K562 (cell line): Measurements from ENCODE around the gene SDC1. TPM values are rescaled to one million over a fixed set of nuclear protein-coding genes. Genes with fewer than 3 reads are reported as not detected.

Experiments
- ATAC-seq: fragments of 200-7000 bp; cut with Tn5 transposase; 3 replicates; pipeline ENCODE4 v1.9.1; 2020; ENCODE audit warnings: moderate library complexity
- BruUV-seq: library from RNA; stranded (reverse); fragments of 400-500 nt; replicated peaks from 2 replicates; lab custom pipeline; 2021; lab: Mats Ljungman, UMichigan
- CTCF ChIA-PET: fragments of 300-600 bp; formaldehyde crosslinking; extraction: SDS; loops from one replicate; lab custom pipeline; 2021; ENCODE audit warnings: low intra/inter-chr PET ratio; lab: Yijun Ruan, JAX
- POLR2A ChIA-PET: fragments of 300-600, 350-650 bp; sonication (Branson Sonifier 250); formaldehyde crosslinking; extraction: SDS; loops from one replicate; lab custom pipeline; 2021; ENCODE audit warnings: antibody characterized with exemption, inconsistent platforms; lab: Yijun Ruan, JAX
- DNase-seq, 4 experiments: peaks; one replicate each; pipeline versions ENCODE4 v3.0.0 to v3.0.0-alpha.2; 2011 to 2018; ENCODE audit warnings: low spot score in 3 of 4, mixed read lengths in 3 of 4; ENCODE audit errors: extremely low read depth in 1 of 4
- FAIRE-seq: peaks from 2 replicates; lab custom pipeline; 2011; peaks lifted over from hg19 to GRCh38; lab: Jason Lieb, UNC
- H2AFZ ChIP-seq: 2 replicates; pipeline ENCODE4 v1.6.0; 2011; ENCODE audit warnings: low read depth, low read length, control low read depth, inconsistent platforms
- H3K27ac ChIP-seq: fragments of 200-600 bp; 3 replicates; pipeline ENCODE4 v1.8.0; 2011; ENCODE audit warnings: low read depth, mild to moderate bottlenecking, control low read depth, inconsistent platforms, low read length, moderate library complexity, mixed read lengths; ENCODE audit errors: extremely low read depth
- H3K27me3 ChIP-seq, 2 experiments: fragments of 300-600 bp in 1 of 2; 2 replicates in 1 of 2; 3 replicates in 1 of 2; pipeline versions ENCODE4 v1.6.0 to v1.8.0; 2011; ENCODE audit warnings: inconsistent platforms in 2 of 2, low read length in 2 of 2, mild to moderate bottlenecking in 1 of 2, mixed read lengths in 1 of 2, moderate library complexity in 1 of 2; ENCODE audit not compliant: control insufficient read depth in 2 of 2, insufficient read depth in 2 of 2
- H3K36me3 ChIP-seq: fragments of 300-600 bp; 3 replicates; pipeline ENCODE4 v1.8.0; 2011; ENCODE audit warnings: mild to moderate bottlenecking, low read length, inconsistent platforms; ENCODE audit not compliant: control insufficient read depth, insufficient read depth
- H3K4me1 ChIP-seq, 2 experiments: fragments of 200-600 bp in 1 of 2; replicated peaks in 1 of 2; 2 replicates in 1 of 2; 3 replicates in 1 of 2; pipeline versions ENCODE4 v1.5.1 to v1.8.0; 2011; ENCODE audit warnings: inconsistent platforms in 2 of 2, low read length in 2 of 2, mild to moderate bottlenecking in 1 of 2, mixed read lengths in 1 of 2, moderate library complexity in 1 of 2; ENCODE audit not compliant: control insufficient read depth in 2 of 2, insufficient read depth in 2 of 2
- H3K4me2 ChIP-seq: 2 replicates; pipeline ENCODE4 v1.6.1; 2011; ENCODE audit warnings: low read length, control low read depth, inconsistent platforms, mixed read lengths; ENCODE audit not compliant: insufficient read depth
- H3K4me3 ChIP-seq: fragments of 200-600 bp; sonication (generic), shearing (Covaris generic); 2 replicates; pipeline ENCODE4 v1.5.1; 2016; ENCODE audit warnings: control low read depth, inconsistent platforms
- H3K79me2 ChIP-seq: fragments of 200-600 bp; 3 replicates; pipeline ENCODE4 v1.8.0; 2011; ENCODE audit warnings: low read length, inconsistent platforms; ENCODE audit not compliant: control insufficient read depth, insufficient read depth
- H3K9ac ChIP-seq, 2 experiments: 2 replicates each; pipeline versions ENCODE4 v1.6.0 to v1.6.1; 2011; ENCODE audit warnings: low read depth in 2 of 2, low read length in 2 of 2, control low read depth in 1 of 2, inconsistent platforms in 1 of 2, mild to moderate bottlenecking in 1 of 2, mixed read lengths in 1 of 2; ENCODE audit not compliant: insufficient read depth in 1 of 2
- H3K9me1 ChIP-seq: one replicate; pipeline ENCODE4 v1.6.0; 2011; ENCODE audit warnings: inconsistent platforms, mild to moderate bottlenecking, low read length, moderate library complexity; ENCODE audit not compliant: control insufficient read depth, insufficient read depth
- H3K9me3 ChIP-seq: replicated peaks from 2 replicates; pipeline ENCODE4 v1.5.1; 2011; ENCODE audit warnings: low read depth, low read length, inconsistent platforms; ENCODE audit not compliant: control insufficient read depth, insufficient read depth
- H4K20me1 ChIP-seq: replicated peaks from 2 replicates; pipeline ENCODE4 v1.6.1; 2011; ENCODE audit warnings: low read length, inconsistent platforms, mixed read lengths; ENCODE audit not compliant: control insufficient read depth, insufficient read depth
- CBX8 ChIP-seq: fragments of 200-600 bp; sonication (generic); IDR thresholded peaks from 2 replicates; pipeline ENCODE4 v1.6.1; 2012; ENCODE audit warnings: borderline replicate concordance, mixed run types, low read depth, mild to moderate bottlenecking, moderate library complexity, mixed read lengths, low read length, control low read depth, inconsistent platforms; ENCODE audit not compliant: poor library complexity, severe bottlenecking; ENCODE audit errors: extremely low read depth
- CCNT2 ChIP-seq: IDR thresholded peaks from 2 replicates; pipeline ENCODE4 v1.6.1; 2011; ENCODE audit warnings: borderline replicate concordance, low read depth, mild to moderate bottlenecking, moderate library complexity, mixed read lengths, low read length; ENCODE audit not compliant: insufficient read length; ENCODE audit errors: extremely low read depth
- CTBP1 ChIP-seq: fragments of 450-650 bp; IDR thresholded peaks from 2 replicates; pipeline ENCODE4 v1.6.1; 2016; ENCODE audit warnings: borderline replicate concordance
- DDX20 ChIP-seq: fragments of 450-650 bp; IDR thresholded peaks from 2 replicates; pipeline ENCODE4 v1.6.1; 2016; ENCODE audit warnings: missing genetic modification characterization, low read depth, mild to moderate bottlenecking, missing compliant biosample characterization, moderate library complexity
- RNF2 ChIP-seq: sonication (generic); IDR thresholded peaks from 2 replicates; pipeline ENCODE4 v1.6.1; 2016
- SMAD4 ChIP-seq: fragments of 250-450 bp; sonication (Bioruptor Pico); conservative IDR thresholded peaks from 2 replicates; pipeline ENCODE4 v1.8.0; 2021; ENCODE audit warnings: inconsistent platforms, mild to moderate bottlenecking, moderate library complexity
- YY1 ChIP-seq, 3 experiments: IDR thresholded peaks; 2 replicates each; pipeline ENCODE4 v1.6.1; 2011; ENCODE audit warnings: low read length in 2 of 3, mild to moderate bottlenecking in 2 of 3, moderate library complexity in 2 of 3, borderline replicate concordance in 1 of 3, control low read depth in 1 of 3, low read depth in 1 of 3; ENCODE audit not compliant: insufficient read depth in 3 of 3, insufficient replicate concordance in 2 of 3, control insufficient read depth in 1 of 3, insufficient read length in 1 of 3; ENCODE audit errors: extremely low read depth in 1 of 3
- ZC3H11A ChIP-seq: IDR thresholded peaks from 2 replicates; pipeline ENCODE4 v1.6.1; 2012; ENCODE audit warnings: low read depth, low read length, improper control_type of control experiment
- ZC3H4 ChIP-seq: sonication (generic); formaldehyde crosslinking; IDR thresholded peaks from 2 replicates; pipeline ENCODE4 v1.9.0; 2021; ENCODE audit warnings: missing genetic modification reagents, borderline replicate concordance
- ZNF197 ChIP-seq: fragments of 200-800 bp; sonication (Bioruptor generic); IDR thresholded peaks from 2 replicates; pipeline ENCODE4 v1.6.1; 2016; ENCODE audit warnings: low read depth, missing genetic modification characterization, missing compliant biosample characterization
- WGBS: fragments of 100-300 bp; shearing (Covaris generic); methylation state at CpG from one replicate; pipeline ENCODE4 v1.1.6; 2016; ENCODE audit warnings: low coverage, mixed read lengths; ENCODE audit not compliant: insufficient coverage; ENCODE audit errors: missing lambda C conversion rate; 5-methylcytosine and 5-hydroxymethylcytosine counted together
- in situ Hi-C: fragments of 300-500 bp; cut with MboI; formaldehyde crosslinking; loops from 4 replicates; pipeline ENCODE4 v1.15.0; 2018; ENCODE audit warnings: inconsistent platforms, mixed read lengths
- intact Hi-C: fragments of 100-400 bp; cut with micrococcal nuclease; formaldehyde crosslinking; loops from 2 replicates; pipeline ENCODE4 v1.14.2; 2022
- polyA plus RNA-seq, 8 experiments: library from polyadenylated mRNA; depleted of rRNA in 4 of 8; stranded (reverse) in 5 of 8; unstranded in 3 of 8; fragments of >200 nt; fragmentation: Nextera tagmentation in 2 of 8; fragmentation: Illumina TruSeq in 1 of 8; extraction: Ambion mirVana in 2 of 8; extraction: Trizol in 1 of 8; gene quantifications; 2 replicates each; pipeline versions ENCODE4 v1.2.1 to v1.2.3, GENCODE V29; 2011 to 2014; ENCODE audit warnings: inconsistent platforms in 1 of 8, missing spikeins in 1 of 8
- total RNA-seq, 7 experiments: library from RNA; depleted of rRNA in 6 of 7; stranded (reverse); fragments of >200 nt in 6 of 7; fragmentation: Illumina TruSeq in 2 of 7; extraction: Trizol in 2 of 7; gene quantifications; 2 replicates each; pipeline versions ENCODE4 v1.2.1 to v1.2.3, GENCODE V29; 2011 to 2021; ENCODE audit warnings: low replicate concordance in 1 of 7
- TF ChIP-seq, protein P1 (sequence below): fragments of 200-800 bp; sonication (Bioruptor generic); IDR thresholded peaks from 2 replicates; pipeline ENCODE4 v1.6.1; 2017; ENCODE audit warnings: missing genetic modification characterization, missing compliant biosample characterization

Gene SDC1
- total and polyA plus RNA-seq, 9 of the 15 experiments (the other 6 are each of a cell fraction or from before 2014, with no cell fraction given) = 0.06 to 2.7 (median 0.49) TPM

DNA sequence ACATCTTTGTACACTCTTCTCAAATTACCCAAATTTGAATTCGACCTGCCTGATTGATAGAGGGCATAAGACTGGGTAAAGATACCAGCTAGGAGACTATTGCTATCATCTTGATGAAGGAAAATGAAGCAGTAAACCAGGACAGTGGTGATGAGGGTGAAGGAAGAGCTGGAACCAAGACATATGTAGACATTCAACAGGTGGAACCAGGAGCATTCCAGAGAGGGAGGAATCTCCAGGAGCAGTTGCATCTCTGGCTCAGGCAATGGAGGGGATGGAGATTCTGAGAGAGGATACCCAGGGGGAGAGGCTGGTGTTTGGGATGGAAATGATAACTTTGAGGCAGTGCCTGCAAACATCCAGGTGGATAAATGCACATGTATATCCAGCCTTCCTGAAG lies 41.6 kb downstream of the SDC1 start:
- no peak overlapping the region for H3K9ac ChIP-seq
- H3K27ac ChIP-seq = no peak overlapping the region
- POLR2A ChIA-PET = no interaction called here
- FAIRE-seq = no peak
- in situ Hi-C loops = no loop called here
- BruUV-seq = no TSS peak
- H3K79me2 ChIP-seq = no peaks in the 10 kb centered on the region
- H3K9me1 ChIP-seq = no peaks in the 10 kb centered on the region
- TF ChIP-seq ZNF197 (CRISPR knock-in tag) = no peak
- TF ChIP-seq, all 486 proteins: peak for 0
- H3K9me3 ChIP-seq = no peaks in the 10 kb centered on the region
- no peak for DNase-seq
- H3K4me3 ChIP-seq = no peak overlapping the region
- intact Hi-C loops = no loop called here
- no peaks in the 10 kb centered on the region for H3K36me3 ChIP-seq
- CTCF ChIA-PET = no interaction called here
- ATAC-seq = no peak
- H3K4me1 ChIP-seq = peaks cover 27 to 39% of the 10 kb centered on the region in 2 experiments
- H2AFZ ChIP-seq = no peak overlapping the region
- H3K27me3 ChIP-seq = peaks cover 2 to 12% of the 10 kb centered on the region in 2 experiments; a peak in 1 of 5 replicates
- 0% methylated on average over 1 of the region's 1 CpG for WGBS
- H3K4me2 ChIP-seq = no peak overlapping the region
- no peaks in the 10 kb centered on the region for H4K20me1 ChIP-seq

DNA sequence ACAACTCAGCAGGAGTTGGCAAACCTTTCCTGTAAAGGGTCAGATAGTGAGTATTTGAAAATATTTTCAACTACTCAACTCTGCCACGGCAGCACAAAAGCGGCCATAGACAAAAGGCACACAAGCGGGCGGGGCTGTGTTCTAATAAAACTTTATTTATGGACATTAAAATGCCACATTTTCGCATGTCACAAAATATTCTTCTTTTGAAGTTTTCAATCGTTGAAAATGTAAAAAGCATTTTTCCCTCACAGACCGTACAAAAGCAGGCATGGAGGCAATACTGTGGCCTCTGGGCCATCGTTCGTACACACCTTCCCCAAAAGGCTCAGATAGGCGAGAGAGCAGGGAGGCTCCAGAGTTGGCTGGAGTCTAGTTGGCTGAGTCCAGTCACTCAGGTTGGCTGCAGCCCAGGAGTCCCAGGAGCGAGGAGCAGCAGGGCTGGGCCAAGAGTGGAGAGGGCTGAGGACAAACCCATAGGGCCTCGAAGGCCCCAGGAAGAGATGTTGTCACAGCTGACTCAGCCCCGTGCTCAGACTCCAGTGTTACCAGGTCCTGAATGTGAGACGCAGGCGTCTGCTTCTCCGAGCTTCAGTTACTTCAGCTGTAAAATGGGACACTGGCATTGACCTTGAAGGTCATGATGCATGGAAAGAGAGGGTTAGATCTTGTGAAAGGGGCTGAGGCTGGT lies 42.5 kb downstream of the SDC1 start:
- peak overlapping the region; percentile 85 for H2AFZ ChIP-seq
- CTCF ChIA-PET = no interaction called here
- in situ Hi-C loops (no loop called here), intact Hi-C loops (no loop called here)
- DNase-seq = peak; percentile 52 to 82 (median 68)
- FAIRE-seq = peak; percentile 97
- WGBS = 22% methylated on average over 15 of the region's 16 CpGs
- H3K4me1 ChIP-seq = peaks cover 27 to 35% of the 10 kb centered on the region in 2 experiments
- no TSS peak for BruUV-seq
- H3K79me2 ChIP-seq = no peaks in the 10 kb centered on the region
- no peaks in the 10 kb centered on the region for H3K9me3 ChIP-seq
- peak overlapping the region; percentile 49; the same call in 1 of the 2 replicates for H3K4me2 ChIP-seq
- no peaks in the 10 kb centered on the region for H4K20me1 ChIP-seq
- peak; percentile 89 for ATAC-seq
- H3K9me1 ChIP-seq = no peaks in the 10 kb centered on the region
- POLR2A ChIA-PET = no interaction called here
- no peak overlapping the region for H3K9ac ChIP-seq
- no peaks in the 10 kb centered on the region for H3K36me3 ChIP-seq
- peaks cover 4 to 22% of the 10 kb centered on the region in 2 experiments; a peak in 4 of 5 replicates for H3K27me3 ChIP-seq
- H3K4me3 ChIP-seq = no peak overlapping the region
- H3K27ac ChIP-seq = peak overlapping the region; percentile 56; the same call in 1 of the 3 replicates
- TF ChIP-seq YY1 (IDR thresholded peaks at IDR 0.05; ENCODE audit: borderline replicate concordance in 1 of 3, control insufficient read depth in 1 of 3, extremely low read depth in 1 of 3, insufficient read depth in 3 of 3, insufficient read length in 1 of 3, insufficient replicate concordance in 2 of 3, low read depth in 1 of 3, low read length in 2 of 3) (no peak), RNF2 (no peak), CTBP1 (peak; percentile 71), CBX8 (no peak), ZC3H11A (no peak), ZC3H4 (CRISPR knock-in tag) (no peak), SMAD4 (peak; percentile 67), CCNT2 (no peak), DDX20 (tag) (no peak)
- TF ChIP-seq, protein P1, sequence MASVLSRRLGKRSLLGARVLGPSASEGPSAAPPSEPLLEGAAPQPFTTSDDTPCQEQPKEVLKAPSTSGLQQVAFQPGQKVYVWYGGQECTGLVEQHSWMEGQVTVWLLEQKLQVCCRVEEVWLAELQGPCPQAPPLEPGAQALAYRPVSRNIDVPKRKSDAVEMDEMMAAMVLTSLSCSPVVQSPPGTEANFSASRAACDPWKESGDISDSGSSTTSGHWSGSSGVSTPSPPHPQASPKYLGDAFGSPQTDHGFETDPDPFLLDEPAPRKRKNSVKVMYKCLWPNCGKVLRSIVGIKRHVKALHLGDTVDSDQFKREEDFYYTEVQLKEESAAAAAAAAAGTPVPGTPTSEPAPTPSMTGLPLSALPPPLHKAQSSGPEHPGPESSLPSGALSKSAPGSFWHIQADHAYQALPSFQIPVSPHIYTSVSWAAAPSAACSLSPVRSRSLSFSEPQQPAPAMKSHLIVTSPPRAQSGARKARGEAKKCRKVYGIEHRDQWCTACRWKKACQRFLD (CRISPR knock-in tag) = 0 out of 2 replicates have a peak, but pooled peaks have one; percentile 56
